Stomach (tissue), 9 donors: Measurements from ENCODE around the gene TAF11. TPM values are rescaled to one million over a fixed set of nuclear protein-coding genes. Genes with fewer than 3 reads are reported as not detected.

Experiments used
- DNase-seq, 2 donors: peaks; one replicate each; pipeline versions ENCODE4 v3.0.0 to v3.0.0-alpha.2; 2013 to 2019
- H3K27ac ChIP-seq, 5 donors: fragments of 200-600 bp in 4 of 5; sonication (generic) in 4 of 5; one replicate each; pipeline ENCODE4 v1.5.1; 2013 to 2019; ENCODE audit warnings: mild to moderate bottlenecking in 1 of 5, moderate library complexity in 1 of 5
- H3K27me3 ChIP-seq, 3 donors: fragments of 200-600 bp; sonication (generic); one replicate each; pipeline ENCODE4 v1.5.1; 2017 to 2019; ENCODE audit warnings: mixed run types in 1 of 3
- H3K36me3 ChIP-seq, 4 donors: fragments of 200-600 bp; sonication (generic); 1 replicate in 3 of 4; 2 replicates in 1 of 4; pipeline ENCODE4 v1.5.1; 2016 to 2019
- H3K4me1 ChIP-seq, 4 donors: fragments of 200-600 bp; sonication (generic); one replicate each; pipeline ENCODE4 v1.5.1; 2016 to 2019
- H3K4me3 ChIP-seq, 4 donors: fragments of 200-600 bp; sonication (generic) in 3 of 4; one replicate each; pipeline ENCODE4 v1.5.1; 2016 to 2019; ENCODE audit warnings: mild to moderate bottlenecking in 1 of 4
- H3K9me3 ChIP-seq, 4 donors: fragments of 200-600 bp; sonication (generic); one replicate each; pipeline ENCODE4 v1.5.1; 2016 to 2019
- EP300 ChIP-seq: sonication (generic); formaldehyde crosslinking; IDR thresholded peaks from one replicate; pipeline ENCODE4 v1.6.1; 2017; ENCODE audit warnings: antibody characterized with exemption
- POLR2A ChIP-seq, 4 donors: fragments of 450-650 bp; IDR thresholded peaks; one replicate each; pipeline ENCODE4 v1.6.1; 2016; ENCODE audit warnings: antibody characterized with exemption in 4 of 4, control low read depth in 2 of 4, mild to moderate bottlenecking in 1 of 4, moderate library complexity in 1 of 4
- POLR2AphosphoS5 ChIP-seq, 3 donors: sonication (generic); formaldehyde crosslinking; IDR thresholded peaks; one replicate each; pipeline ENCODE4 v1.6.1; 2016; ENCODE audit warnings: antibody characterized with exemption in 3 of 3
- WGBS, 5 donors: extraction: QIAGEN DNeasy Blood & Tissue Kit in 3 of 5; methylation state at CpG; one replicate each; pipeline versions ENCODE4 v1.1.5 to v1.1.7; 2013 to 2018; 5-methylcytosine and 5-hydroxymethylcytosine counted together
- intact Hi-C: fragments of 100-400 bp; cut with DNase I; formaldehyde crosslinking; loops from one replicate; pipeline ENCODE4 v1.15.1; 2023; ENCODE audit warnings: low total_unique reads
- polyA plus RNA-seq, 3 donors: library from polyadenylated mRNA; stranded (reverse); fragments of 200-250 nt; gene quantifications; one replicate each; pipeline ENCODE4 v1.2.3, GENCODE V29; 2013
- total RNA-seq, 5 donors: library from RNA; depleted of rRNA; stranded (reverse); fragments of >200 nt; gene quantifications; one replicate each; pipeline versions ENCODE4 v1.1.0 to v1.2.3, GENCODE V29; 2014 to 2016
- TF ChIP-seq, protein P1 (sequence below), 7 experiments: fragments of 450-650 bp in 4 of 7; fragments of 200-600 bp in 3 of 7; sonication (generic) in 3 of 7; IDR thresholded peaks; one replicate each; pipeline ENCODE4 v1.5.1; 2016 to 2019; ENCODE audit warnings: antibody characterized with exemption in 7 of 7, control low read depth in 2 of 7, mild to moderate bottlenecking in 1 of 7
- donor health status: healthy with polysubstance abuse.
- donor health status: Bipolar disorder and iron deficiency.
- donor health status: healthy.

TAF11 gene
- total and polyA plus RNA-seq, 8 donors, result 4.9 to 40.8 (median 20.3) TPM

DNA sequence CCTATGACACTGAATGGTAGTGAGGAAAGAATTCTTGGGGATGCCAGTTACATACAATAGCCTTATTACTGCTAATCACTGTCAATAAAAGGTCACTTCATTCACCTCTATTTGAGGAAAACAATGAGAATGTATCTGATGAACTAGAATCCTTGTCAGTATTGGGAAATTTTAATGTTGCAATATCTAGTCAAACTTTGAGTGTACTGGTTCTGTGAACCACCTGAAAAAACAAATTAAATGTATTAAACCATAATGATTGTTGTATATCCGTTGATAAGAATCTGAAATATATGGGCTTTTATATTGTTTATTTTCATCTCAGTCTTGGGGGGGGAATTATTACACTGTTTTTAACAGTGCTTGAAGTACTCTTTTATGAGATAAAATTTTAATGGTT lies 10.6 kb downstream of the TAF11 start:
- Histone ChIP-seq H3K27me3 (no peaks in the 10 kb centered on the region), H3K36me3 (peaks cover 32 to 100% (median 99%) of the 10 kb centered on the region in 4 donors), H3K4me1 (no peaks in the 10 kb centered on the region), H3K9me3 (no peaks in the 10 kb centered on the region), H3K27ac (no peak overlapping the region), H3K4me3 (no peak overlapping the region)
- no peak for TF ChIP-seq POLR2A (IDR thresholded peaks at IDR 0.05)
- no peak for TF ChIP-seq POLR2AphosphoS5 (IDR thresholded peaks at IDR 0.05)
- TF ChIP-seq EP300, result no peak
- TF ChIP-seq, protein P1, sequence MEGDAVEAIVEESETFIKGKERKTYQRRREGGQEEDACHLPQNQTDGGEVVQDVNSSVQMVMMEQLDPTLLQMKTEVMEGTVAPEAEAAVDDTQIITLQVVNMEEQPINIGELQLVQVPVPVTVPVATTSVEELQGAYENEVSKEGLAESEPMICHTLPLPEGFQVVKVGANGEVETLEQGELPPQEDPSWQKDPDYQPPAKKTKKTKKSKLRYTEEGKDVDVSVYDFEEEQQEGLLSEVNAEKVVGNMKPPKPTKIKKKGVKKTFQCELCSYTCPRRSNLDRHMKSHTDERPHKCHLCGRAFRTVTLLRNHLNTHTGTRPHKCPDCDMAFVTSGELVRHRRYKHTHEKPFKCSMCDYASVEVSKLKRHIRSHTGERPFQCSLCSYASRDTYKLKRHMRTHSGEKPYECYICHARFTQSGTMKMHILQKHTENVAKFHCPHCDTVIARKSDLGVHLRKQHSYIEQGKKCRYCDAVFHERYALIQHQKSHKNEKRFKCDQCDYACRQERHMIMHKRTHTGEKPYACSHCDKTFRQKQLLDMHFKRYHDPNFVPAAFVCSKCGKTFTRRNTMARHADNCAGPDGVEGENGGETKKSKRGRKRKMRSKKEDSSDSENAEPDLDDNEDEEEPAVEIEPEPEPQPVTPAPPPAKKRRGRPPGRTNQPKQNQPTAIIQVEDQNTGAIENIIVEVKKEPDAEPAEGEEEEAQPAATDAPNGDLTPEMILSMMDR (IDR thresholded peaks at IDR 0.05), result no peak
- WGBS, 5 donors, result 82 to 93% (median 89%) methylated on average over 1 of the region's 1 CpG
- intact Hi-C loops, result no loop called here
- no peak for DNase-seq

DNA sequence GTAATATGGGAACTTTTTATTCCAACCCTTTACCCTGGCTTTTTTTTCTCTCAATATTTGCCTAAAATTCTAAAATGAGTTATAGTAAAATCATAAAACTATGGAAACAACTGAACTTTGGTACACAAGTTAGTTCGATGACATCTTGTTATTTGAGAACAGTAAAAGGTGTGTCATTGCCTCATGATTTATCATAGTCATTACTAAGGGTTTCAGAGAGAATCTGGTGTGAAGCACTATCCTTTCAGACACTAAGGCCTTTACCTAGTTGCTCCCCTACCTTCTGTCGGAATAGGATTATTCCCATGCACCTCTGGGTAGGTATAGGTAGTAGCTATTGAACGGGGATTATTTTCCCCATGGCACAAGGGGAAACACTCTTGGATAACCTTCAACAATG lies 11.4 kb downstream of the TAF11 start:
- 89 to 95% (median 90%) methylated on average over 3 of the region's 3 CpGs for WGBS, 5 donors
- intact Hi-C loops, result no loop called here
- DNase-seq, result no peak
- TF ChIP-seq, protein P1 (IDR thresholded peaks at IDR 0.05), result no peak
- Histone ChIP-seq H3K27ac (no peak overlapping the region), H3K36me3 (peaks cover 34 to 100% (median 99%) of the 10 kb centered on the region in 4 donors), H3K4me3 (no peak overlapping the region), H3K27me3 (no peaks in the 10 kb centered on the region), H3K4me1 (no peaks in the 10 kb centered on the region), H3K9me3 (no peaks in the 10 kb centered on the region)

DNA sequence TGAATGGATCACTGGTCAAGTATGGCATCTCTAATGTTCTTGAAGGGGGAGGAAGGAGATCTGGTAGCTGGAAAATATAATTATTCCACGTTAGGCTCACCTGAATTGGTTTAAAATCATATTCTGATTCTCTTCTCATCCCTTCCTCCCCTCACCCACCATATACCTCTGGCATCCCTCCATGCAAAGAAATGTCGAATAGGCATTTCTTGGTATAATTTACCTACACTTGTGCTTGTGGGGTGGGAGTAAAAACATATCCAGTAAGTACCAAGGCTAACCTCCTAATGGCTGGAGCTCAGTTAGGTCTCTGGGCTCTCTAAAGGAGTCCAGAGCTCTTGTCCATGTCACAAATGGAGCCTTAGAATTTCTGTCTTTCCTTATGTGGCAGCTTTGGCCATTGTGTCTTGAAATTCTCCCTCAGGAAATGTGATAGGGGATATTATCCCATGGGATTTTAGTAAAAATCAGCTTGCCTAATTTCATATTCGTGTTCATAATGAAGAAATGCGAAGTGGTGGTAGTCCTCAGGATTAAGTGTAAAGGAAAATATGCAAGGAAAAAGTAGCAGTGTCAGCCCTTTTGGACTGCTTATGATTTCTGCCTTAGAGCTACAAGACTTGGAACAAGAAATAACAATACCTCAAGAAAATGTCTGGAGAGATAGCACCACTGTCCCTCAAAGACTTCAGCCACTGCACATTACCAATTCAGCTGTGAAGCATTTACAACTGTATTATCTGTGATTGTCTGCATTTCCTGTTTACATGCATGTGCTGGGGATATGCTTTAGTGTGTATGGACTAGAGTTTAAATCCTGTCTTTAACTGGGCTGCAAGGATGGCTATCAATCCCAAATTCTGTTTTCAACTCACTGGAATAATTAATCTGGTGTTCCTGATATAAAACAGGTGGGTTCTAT lies 12.3 kb downstream of the TAF11 start:
- Histone ChIP-seq H3K27me3 (no peaks in the 10 kb centered on the region), H3K4me1 (no peaks in the 10 kb centered on the region), H3K27ac (no peak overlapping the region), H3K9me3 (no peaks in the 10 kb centered on the region), H3K36me3 (peaks cover 43 to 100% (median 99%) of the 10 kb centered on the region in 4 donors), H3K4me3 (no peak overlapping the region)
- TF ChIP-seq EP300, result no peak
- no peak for TF ChIP-seq POLR2A (IDR thresholded peaks at IDR 0.05)
- TF ChIP-seq, protein P1 (IDR thresholded peaks at IDR 0.05), result no peak
- TF ChIP-seq POLR2AphosphoS5 (IDR thresholded peaks at IDR 0.05), result no peak
- WGBS, 5 donors, result 86 to 92% (median 87%) methylated on average over 4 of the region's 4 CpGs
- intact Hi-C loops, result no loop called here
- no peak for DNase-seq

DNA sequence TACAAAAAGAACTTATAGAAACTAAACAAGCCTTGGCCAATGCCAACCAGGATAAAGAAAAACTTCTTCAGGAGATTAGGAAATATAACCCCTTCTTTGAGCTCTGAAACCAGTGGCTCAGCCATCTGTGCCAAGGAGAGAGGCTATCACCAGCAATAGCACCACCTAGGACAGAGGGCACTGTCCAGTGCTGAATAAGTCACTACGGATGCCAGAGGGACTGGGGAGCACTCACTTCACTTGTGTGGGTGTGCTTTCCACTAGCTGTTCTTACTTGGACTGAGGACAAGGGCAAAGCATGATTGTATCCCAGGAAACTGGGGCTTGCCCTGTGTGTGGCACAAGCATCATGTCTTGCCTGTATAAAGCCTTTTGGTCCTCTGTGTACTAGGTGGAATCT lies 15.5 kb downstream of the TAF11 start:
- Histone ChIP-seq H3K4me1 (no peaks in the 10 kb centered on the region), H3K27ac (no peak overlapping the region), H3K4me3 (no peak overlapping the region), H3K36me3 (peaks cover 36 to 100% (median 99%) of the 10 kb centered on the region in 4 donors), H3K9me3 (no peaks in the 10 kb centered on the region), H3K27me3 (no peaks in the 10 kb centered on the region)
- TF ChIP-seq, protein P1 (IDR thresholded peaks at IDR 0.05), result no peak
- intact Hi-C loops, result no loop called here
- 64 to 84% (median 71%) methylated on average over 1 of the region's 1 CpG for WGBS, 5 donors
- DNase-seq, result no peak
